NB4 (cell line): ENCODE measurements around the gene TFAM.
A peak's percentile ranks its signal among the peaks of the same experiment; 100 is the strongest.

Experiments
- DNase-seq: peaks from one replicate; pipeline ENCODE4 v3.0.0; 2010; ENCODE audit warnings: low read depth
- H3K4me3 ChIP-seq: one replicate; pipeline ENCODE4 v1.5.1; 2011; ENCODE audit warnings: mild to moderate bottlenecking, low read depth, low read length, moderate library complexity
- MAX ChIP-seq: IDR thresholded peaks from 2 replicates; pipeline ENCODE4 v1.6.1; 2011; ENCODE audit warnings: low read depth, low read length
- MYC ChIP-seq: IDR thresholded peaks from 2 replicates; pipeline ENCODE4 v1.6.1; 2011; ENCODE audit warnings: low read depth, low read length
- POLR2A ChIP-seq: IDR thresholded peaks from 2 replicates; pipeline ENCODE4 v1.6.1; 2011; ENCODE audit warnings: mild to moderate bottlenecking; ENCODE audit not compliant: insufficient read length; ENCODE audit errors: extremely low read depth
- TF ChIP-seq, protein P1 (sequence below): IDR thresholded peaks from one replicate; pipeline ENCODE4 v1.5.1; 2012; ENCODE audit warnings: low read depth, low read length

Gene TFAM

DNA sequence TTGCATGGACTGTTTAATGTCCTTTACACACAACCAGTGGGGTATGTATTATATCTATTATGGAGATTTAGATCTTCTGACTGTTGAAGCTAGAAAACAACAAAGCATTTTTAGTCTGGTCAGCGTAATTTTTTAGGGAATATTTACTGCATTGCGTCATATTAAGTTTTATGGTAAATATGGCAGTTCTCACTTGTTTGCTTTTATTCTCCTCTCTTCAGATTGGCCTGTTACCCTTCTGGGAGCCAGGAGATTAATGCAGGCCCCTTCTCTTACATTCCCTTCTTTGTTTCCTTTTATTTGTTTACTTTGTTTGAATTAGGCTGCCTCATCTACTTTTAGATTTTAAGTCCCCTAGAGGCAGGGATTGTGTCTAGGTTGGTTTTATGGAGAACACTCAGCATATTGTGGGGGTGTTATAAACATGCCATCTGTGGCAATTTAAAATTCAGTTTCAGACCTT, 36.6 kb upstream of the TFAM start:
- TF ChIP-seq MAX, result no peak
- no peak for TF ChIP-seq POLR2A
- no peak for TF ChIP-seq MYC
- TF ChIP-seq, protein P1, sequence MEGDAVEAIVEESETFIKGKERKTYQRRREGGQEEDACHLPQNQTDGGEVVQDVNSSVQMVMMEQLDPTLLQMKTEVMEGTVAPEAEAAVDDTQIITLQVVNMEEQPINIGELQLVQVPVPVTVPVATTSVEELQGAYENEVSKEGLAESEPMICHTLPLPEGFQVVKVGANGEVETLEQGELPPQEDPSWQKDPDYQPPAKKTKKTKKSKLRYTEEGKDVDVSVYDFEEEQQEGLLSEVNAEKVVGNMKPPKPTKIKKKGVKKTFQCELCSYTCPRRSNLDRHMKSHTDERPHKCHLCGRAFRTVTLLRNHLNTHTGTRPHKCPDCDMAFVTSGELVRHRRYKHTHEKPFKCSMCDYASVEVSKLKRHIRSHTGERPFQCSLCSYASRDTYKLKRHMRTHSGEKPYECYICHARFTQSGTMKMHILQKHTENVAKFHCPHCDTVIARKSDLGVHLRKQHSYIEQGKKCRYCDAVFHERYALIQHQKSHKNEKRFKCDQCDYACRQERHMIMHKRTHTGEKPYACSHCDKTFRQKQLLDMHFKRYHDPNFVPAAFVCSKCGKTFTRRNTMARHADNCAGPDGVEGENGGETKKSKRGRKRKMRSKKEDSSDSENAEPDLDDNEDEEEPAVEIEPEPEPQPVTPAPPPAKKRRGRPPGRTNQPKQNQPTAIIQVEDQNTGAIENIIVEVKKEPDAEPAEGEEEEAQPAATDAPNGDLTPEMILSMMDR, result no peak
- H3K4me3 ChIP-seq, result no peak overlapping the region
- DNase-seq, result no peak

- H3K4me3 ChIP-seq, result no peak overlapping the region
- no peak for TF ChIP-seq MAX
- TF ChIP-seq, protein P1, result no peak
- no peak for TF ChIP-seq POLR2A
- no peak for TF ChIP-seq MYC
- DNase-seq, result no peak
Observed at GRCh38 chr10:58350023-58350422, 35.2 kb upstream of the TFAM start.

- TF ChIP-seq, protein P1, result no peak
- no peak for TF ChIP-seq POLR2A
- no peak for TF ChIP-seq MAX
- TF ChIP-seq MYC, result no peak
- peak; percentile 61 for DNase-seq
- H3K4me3 ChIP-seq, result no peak overlapping the region
Observed at GRCh38 chr10:58350619-58351323, 34.4 kb upstream of the TFAM start.

DNA sequence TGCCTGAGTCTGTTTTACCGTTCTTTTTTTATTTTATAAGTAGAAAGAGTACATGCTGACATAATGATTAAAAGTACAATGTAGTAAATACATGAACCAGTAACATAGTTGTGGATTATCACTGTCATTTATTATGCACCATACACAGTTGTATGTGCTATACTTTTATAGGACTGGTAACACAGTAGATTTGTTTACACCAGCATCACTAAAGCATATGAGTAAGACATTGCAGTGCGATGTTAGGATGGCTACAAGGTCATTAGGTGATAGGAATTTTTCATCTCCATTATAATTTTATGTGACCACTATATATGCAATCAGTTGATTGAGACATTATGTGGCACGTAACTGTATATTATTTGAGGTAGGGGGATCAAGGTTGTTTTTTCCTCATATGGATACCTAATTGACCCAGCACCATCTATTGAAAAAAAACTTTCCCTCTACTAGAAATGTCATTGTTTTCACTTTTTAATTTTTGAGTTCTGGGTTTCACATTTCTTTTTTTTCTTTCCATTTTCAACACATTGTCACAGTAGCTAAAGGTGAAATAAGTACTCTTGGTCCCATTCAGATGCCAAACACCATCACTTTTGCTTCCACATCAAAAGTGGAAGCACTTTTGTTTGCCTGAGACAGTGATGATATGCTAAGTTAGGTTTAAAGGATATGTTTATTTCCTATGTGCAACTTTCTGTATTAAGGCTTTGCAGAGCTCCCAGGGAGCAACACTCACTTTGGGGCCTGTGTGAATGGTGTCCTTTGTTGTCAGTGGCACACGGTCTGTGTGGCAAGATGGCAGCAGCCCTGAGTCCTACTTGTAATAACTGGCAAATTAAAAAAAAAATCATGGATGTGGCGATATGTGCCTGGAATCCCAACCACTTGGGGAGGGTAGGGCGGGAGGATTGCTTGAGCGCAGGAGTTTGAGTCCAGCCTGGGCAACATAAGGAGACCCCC, 33.3 kb upstream of the TFAM start:
- no peak for DNase-seq
- no peak overlapping the region for H3K4me3 ChIP-seq
- TF ChIP-seq MYC (no peak), MAX (no peak), POLR2A (no peak)
- TF ChIP-seq, protein P1, result no peak

- TF ChIP-seq POLR2A (no peak), MAX (no peak), MYC (no peak)
- TF ChIP-seq, protein P1, result no peak
- H3K4me3 ChIP-seq, result no peak overlapping the region
- no peak for DNase-seq
Observed at GRCh38 chr10:58352956-58353610, 32.1 kb upstream of the TFAM start.
